Left kidney (tissue), 2 donors: ENCODE results near the gene ZNF514. TPM values are rescaled to one million over a fixed set of nuclear protein-coding genes. Genes with fewer than 3 reads are reported as not detected.
A peak's percentile ranks its signal among the peaks of the same experiment; 100 is the strongest.
"Not testable (repeated sequence)": the region's sequence is repeated elsewhere in the genome, so short reads cannot be mapped to it uniquely, and the experiment has no call there.

ENCODE experiments used
- DNase-seq: peaks from one replicate; pipeline ENCODE4 v3.0.0-alpha.2; 2013
- polyA plus RNA-seq: library from polyadenylated mRNA; unstranded; fragments of 120-200 nt; gene quantifications from one replicate; pipeline ENCODE4 v1.2.1, GENCODE V29; 2013; ENCODE audit not compliant: insufficient read length

ZNF514 gene
- polyA plus RNA-seq, 1 donor = 33.3 TPM

DNA sequence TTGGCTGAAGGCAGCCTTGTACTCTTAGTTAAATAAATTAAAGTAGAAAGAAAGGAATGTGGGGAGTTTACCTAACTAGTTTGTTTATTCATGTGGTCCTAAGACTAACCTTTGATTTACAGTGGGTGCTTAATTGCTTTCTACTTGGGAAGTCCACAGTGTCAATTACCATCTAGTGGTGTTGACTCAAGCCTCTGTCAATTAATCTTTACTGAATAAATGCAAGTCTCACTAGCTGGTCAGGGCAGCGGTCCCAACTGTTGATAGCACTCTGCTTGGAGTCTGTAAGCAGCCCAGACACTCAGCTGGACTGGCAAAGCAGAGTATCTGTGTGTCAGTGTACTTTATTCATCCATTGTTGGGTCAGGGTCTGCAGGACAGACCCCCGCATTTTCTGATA lies 15.8 kb downstream of the ZNF514 start:
- no peak for DNase-seq

DNA sequence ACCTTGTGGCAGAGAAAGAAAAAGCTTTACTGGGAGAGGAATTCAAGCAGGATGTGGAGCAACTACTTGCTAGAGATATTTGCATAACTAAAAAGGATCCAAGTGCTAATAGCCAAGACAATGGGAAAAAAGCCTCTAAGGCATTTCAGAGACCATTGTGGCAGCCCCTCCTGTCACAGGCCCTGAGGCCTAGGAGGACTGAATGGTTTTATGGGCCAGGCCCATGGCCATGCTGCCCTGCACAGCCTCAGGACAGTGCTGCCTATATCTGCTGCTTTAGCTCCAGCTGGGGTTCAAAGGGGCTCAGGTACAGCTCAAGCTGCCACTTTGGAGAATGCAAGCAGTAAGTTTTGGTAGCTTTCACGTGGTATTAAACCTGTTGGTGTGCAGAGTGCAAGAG lies 20.9 kb downstream of the ZNF514 start:
- DNase-seq = no peak

DNA sequence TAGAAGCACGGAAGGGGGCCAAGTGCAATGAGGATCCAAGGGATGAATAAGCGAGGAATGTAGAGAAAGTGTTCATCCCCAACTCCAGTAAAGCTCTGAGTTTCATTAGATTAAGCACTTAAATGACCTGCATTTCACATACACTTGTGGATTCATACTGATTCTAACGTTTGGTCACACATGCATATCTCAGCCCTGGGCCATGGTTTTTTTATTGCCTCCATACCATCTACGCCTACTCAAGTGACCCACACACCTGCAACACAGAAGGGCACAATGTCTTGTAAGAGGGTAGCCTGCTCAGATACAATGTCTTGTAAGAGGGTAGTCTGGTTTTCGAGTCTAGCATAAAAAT lies 37.5 kb downstream of the ZNF514 start:
- no peak for DNase-seq

DNA sequence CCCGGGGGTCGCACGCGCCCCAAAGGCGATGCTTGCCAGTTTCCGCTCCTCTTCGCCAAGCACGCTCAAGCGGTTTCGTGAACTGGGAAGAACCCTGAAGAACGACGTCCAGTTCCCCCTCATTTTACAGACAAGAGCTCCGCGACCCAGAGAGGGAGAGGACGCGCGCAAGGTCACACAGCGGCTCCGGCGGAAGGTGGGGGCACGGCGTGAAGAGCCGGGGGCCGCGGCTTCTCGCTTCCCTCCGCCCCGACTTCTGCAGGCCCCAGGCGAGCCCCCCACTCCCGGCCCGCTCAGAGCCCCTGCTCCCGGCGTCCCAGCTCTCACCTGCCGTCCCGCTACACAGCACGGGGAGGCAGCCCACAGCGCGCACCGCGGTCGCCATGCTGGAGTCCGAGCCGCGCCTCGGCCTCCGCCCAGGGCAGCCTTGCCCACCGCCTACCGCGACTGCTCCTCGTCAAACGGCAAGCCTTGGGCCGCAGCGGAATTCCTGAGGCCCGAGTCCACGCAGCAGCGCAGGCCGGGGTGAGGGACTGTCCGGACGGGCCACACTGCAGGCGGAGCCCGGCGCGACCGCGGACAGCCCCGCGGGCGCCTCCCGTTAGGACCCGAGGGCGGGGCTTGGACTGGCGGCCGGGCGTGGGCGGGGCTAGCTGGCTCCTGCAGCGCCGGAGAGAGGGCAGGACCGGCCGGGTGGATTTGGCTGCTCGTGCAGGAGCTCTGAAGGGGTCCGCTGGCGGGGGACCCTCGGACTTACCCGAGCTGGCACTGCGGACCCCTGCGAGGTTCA lies 38.0 kb downstream of the ZNF514 start, which contains the start of gene MRPS5:
TSS of gene MRPS5 (minus strand) at position 402 of the 790 bp plus-strand sequence. CDS start at position 385, 17 bp downstream.
- DNase-seq = peak; percentile 78

DNA sequence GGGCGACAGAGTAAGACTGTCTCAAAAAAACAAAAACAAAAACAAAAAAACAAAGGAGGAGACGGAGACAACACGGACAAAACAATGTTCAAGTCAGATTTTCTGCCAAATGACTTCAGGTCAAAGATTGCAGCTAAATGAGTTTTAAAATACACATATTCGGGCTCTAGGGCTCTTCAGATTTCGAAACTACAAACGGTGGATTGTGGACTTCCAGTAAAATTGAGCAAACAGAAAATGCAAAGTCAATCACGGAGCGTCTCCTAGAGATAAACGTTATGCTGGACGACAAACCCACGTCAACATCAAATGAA lies 38.6 kb downstream of the ZNF514 start:
- no peak for DNase-seq

DNA sequence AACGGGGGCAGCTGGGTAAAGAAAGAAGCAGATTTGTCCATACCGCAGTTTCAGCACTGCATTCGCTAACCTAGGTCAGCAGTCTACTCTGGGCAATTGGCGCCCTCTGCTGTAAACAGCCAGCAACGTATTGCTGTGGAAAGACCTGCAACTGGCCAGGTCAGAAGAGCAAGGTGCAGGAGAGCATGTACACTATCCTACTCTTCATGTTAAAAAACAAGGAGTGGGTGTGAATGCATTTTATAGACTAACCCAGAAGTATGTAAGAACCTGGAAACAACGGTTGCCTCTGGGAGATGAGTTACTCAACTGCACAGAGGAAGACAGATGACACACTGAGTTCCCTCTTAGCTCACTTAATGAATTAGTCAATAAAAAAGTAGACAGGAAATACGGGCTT lies 44.2 kb downstream of the ZNF514 start:
- DNase-seq = peak; percentile 70

DNA sequence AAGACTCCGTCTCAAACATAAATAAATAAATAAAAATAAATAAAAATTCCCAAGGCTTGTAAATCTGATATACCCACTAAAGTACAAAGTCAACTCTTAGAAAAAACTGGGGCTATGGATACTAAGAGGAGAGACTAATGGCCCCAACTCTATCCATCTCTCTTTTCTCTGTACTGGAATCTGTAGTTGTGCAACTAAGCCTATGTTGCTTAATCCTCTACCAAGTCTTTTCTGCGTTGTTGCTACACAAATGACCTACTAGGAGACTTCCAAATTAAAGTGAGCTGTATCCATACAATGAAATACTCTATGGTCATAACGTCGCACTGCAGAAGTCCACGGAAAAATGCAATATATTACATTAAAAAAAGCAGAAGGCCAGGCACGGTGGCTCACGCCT lies 46.2 kb downstream of the ZNF514 start:
- no peak for DNase-seq

DNA sequence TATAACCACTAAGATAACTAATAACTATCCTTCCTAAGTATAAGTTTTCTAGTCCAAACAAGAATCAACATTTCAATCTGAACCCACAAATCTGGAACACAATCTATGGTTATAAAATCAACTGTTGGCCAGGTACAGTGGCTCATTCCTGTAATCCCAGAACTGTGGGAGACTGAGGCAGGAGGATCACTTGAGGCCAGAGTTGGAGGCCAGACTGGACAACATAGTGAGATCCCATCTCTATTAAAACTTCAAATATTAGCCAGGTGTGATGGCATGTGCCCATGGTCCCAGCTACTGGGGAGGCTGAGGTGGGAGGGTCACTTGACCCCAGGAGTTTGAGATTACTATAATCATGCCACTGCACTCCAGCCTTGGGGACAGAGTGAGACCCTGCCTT lies 49.3 kb downstream of the ZNF514 start:
- no peak for DNase-seq

DNA sequence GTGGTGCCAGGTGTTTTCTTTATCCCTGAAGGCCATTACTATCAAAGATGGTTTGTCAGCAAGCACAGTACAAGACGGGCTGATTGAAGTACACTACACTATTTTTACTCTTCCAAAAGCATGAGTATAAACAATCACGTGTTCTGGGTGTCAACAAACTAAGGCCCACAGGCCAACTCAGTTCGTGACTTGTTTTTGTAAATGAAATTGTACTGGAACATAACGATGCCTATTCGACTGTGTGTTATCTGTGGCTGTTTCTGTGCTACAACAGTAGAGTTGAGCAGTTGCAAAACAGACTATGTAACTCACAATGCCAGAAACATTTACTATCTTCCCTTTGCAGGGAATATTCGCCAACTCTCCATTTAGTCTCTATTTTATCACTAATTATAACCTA lies 50.4 kb downstream of the ZNF514 start:
- no peak for DNase-seq

DNA sequence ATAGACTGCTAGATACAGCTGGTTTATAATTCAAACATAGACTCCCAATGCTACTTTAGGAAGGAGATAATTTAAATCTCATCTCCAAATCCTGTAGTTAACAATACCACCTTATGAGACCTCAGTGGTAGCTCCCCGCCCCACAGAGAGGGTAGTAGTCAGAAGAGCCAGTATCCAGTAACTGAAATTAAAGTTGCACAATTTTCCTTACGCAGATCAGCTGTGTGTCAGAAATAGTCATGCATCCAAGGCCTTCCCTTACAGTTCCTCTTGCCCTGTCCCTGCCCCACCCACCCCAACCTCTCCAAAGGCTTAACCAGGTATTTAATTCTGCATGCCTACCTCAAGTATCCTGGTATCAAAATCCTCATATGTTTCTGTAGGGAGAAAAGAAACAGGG lies 53.6 kb downstream of the ZNF514 start:
- no peak for DNase-seq

DNA sequence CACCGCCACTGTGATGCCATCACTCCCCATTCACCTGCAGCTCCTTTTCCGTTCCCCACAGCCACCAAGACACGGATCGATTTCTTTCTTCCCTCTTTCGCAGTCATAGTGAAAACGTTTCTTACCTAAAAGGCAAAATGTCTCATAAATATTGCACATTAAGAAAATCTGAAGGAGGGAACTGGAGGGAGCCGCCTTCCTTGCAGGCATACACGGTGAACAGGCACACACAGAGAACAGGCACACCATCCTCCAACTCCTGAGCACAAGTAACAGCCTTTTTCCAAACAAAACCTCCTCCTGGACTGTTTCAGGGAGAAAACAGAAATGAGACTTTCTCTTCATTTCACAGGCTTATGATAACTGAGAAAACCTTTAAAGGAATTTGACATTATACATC lies 55.0 kb downstream of the ZNF514 start:
- DNase-seq = no peak

DNA sequence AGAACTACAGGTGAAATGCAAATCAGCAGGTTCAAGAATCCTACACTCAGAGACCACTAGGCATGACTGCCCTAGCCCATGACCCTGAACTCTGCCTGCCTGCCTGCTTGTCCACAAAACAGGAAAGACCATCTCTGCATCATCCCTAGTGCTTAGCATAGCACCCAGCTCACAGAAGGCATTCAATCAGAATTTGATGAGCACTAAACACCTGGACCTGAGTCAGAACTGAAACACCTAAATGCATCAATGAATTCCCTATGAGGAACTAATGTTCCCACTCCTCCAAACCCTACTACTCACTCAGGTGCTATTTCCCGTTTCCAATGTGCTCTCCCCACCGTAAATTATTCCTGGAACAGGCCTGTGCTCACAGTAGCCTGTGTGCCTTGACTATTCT lies 59.7 kb downstream of the ZNF514 start:
- DNase-seq = no peak

DNA sequence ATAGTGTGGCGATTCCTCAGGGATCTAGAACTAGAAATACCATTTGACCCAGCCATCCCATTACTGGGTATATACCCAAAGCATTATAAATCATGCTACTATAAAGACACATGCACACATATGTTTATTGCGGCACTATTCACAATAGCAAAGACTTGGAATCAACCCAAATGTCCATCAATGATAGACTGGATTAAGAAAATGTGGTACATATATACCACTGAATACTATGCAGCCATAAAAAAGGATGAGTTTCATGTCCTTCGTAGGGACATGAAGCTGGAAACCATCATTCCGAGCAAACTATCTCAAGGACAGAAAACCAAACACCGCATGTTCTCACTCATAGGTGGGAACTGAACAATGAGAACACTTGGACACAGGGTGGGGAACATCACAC lies 61.4 kb downstream of the ZNF514 start:
- DNase-seq = not testable (repeated sequence)

Other genes with a start within 250 kb of the ZNF514 start
- gene MAL, start 134.1 kb downstream of the ZNF514 start, polyA plus RNA-seq = 263 TPM
- 85.6 TPM for gene MRPS5, start 38.0 kb downstream of the ZNF514 start, polyA plus RNA-seq
- gene ZNF2, start 6.0 kb upstream of the ZNF514 start, polyA plus RNA-seq = 9.0 TPM
- 7.6 TPM for gene ZNF892, start 47.7 kb upstream of the ZNF514 start, polyA plus RNA-seq
- gene PROM2, start 114.6 kb upstream of the ZNF514 start, polyA plus RNA-seq = 39.1 TPM
- gene KCNIP3, start 137.5 kb upstream of the ZNF514 start, polyA plus RNA-seq = 17.7 TPM
- 40.8 TPM for gene FAHD2A, start 242.9 kb upstream of the ZNF514 start, polyA plus RNA-seq